NB4 (cell line): Measurements from ENCODE around the gene NR6A1.

Experiments
- MYC ChIP-seq: IDR thresholded peaks from 2 replicates; pipeline ENCODE4 v1.6.1; 2011; ENCODE audit warnings: low read depth, low read length
- POLR2A ChIP-seq: IDR thresholded peaks from 2 replicates; pipeline ENCODE4 v1.6.1; 2011; ENCODE audit warnings: mild to moderate bottlenecking; ENCODE audit not compliant: insufficient read length; ENCODE audit errors: extremely low read depth
- TF ChIP-seq, protein P1 (sequence below): IDR thresholded peaks from one replicate; pipeline ENCODE4 v1.5.1; 2012; ENCODE audit warnings: low read depth, low read length
- TF ChIP-seq, protein P2 (sequence below): IDR thresholded peaks from 2 replicates; pipeline ENCODE4 v1.6.1; 2011; ENCODE audit warnings: low read depth, low read length

DNA sequence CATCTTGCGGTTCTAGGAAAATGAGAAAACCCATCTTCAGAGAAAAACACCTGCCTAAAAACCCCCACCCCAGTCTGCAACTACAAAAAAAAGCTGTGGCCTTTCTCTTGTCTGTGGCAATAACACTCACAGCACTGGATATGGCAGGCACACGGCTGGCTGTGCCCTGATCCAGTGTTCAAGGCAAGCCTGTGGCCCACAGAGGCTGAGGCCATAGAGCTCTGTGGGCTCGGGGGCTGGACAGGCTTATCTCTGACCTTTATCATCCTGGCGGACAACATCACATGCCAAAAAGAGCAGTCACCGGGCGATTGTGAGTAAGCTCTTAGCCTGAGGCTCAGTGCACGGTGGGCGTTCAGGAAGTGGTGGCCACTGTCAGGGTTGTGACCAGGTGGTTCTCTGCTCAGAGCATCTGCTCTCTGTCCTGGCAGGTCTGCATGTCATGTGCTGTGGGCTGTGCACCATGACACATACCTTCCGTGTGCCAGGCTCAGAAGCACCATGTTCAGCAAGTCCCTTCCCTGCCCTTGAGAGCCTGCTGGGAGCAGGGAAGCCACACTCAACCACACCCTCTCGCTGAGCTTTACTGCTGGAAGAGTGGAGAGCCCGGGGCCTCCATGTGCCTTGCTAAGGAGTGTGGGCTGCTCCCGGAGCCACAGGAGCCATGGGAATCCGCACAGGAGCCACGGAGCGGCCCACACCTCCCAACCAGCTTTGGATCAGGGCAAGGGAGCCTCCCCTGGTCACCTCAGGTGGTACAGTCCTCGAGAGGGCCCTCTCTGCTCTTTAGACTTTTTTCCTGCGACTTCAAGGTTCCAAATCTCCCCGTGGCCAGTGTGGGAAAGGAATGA is 47.5 kb upstream of the NR6A1 start:
- TF ChIP-seq, protein P1, sequence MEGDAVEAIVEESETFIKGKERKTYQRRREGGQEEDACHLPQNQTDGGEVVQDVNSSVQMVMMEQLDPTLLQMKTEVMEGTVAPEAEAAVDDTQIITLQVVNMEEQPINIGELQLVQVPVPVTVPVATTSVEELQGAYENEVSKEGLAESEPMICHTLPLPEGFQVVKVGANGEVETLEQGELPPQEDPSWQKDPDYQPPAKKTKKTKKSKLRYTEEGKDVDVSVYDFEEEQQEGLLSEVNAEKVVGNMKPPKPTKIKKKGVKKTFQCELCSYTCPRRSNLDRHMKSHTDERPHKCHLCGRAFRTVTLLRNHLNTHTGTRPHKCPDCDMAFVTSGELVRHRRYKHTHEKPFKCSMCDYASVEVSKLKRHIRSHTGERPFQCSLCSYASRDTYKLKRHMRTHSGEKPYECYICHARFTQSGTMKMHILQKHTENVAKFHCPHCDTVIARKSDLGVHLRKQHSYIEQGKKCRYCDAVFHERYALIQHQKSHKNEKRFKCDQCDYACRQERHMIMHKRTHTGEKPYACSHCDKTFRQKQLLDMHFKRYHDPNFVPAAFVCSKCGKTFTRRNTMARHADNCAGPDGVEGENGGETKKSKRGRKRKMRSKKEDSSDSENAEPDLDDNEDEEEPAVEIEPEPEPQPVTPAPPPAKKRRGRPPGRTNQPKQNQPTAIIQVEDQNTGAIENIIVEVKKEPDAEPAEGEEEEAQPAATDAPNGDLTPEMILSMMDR: no peak
- TF ChIP-seq, protein P2, sequence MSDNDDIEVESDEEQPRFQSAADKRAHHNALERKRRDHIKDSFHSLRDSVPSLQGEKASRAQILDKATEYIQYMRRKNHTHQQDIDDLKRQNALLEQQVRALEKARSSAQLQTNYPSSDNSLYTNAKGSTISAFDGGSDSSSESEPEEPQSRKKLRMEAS: peak; percentile 58; the same call in 1 of the 2 replicates
- TF ChIP-seq POLR2A (no peak), MYC (no peak)
